Measurements from ENCODE around the gene MAGIX.

The MAGIX gene

GRCh38 chrX:49164589-49165360 is 2.2 kb downstream of the MAGIX start:
- H3K27me3 ChIP-seq = no peaks in the 10 kb centered on the region
- DNase-seq = no peak
- H3K36me3 ChIP-seq = no peaks in the 10 kb centered on the region
- TF ChIP-seq, protein P1, sequence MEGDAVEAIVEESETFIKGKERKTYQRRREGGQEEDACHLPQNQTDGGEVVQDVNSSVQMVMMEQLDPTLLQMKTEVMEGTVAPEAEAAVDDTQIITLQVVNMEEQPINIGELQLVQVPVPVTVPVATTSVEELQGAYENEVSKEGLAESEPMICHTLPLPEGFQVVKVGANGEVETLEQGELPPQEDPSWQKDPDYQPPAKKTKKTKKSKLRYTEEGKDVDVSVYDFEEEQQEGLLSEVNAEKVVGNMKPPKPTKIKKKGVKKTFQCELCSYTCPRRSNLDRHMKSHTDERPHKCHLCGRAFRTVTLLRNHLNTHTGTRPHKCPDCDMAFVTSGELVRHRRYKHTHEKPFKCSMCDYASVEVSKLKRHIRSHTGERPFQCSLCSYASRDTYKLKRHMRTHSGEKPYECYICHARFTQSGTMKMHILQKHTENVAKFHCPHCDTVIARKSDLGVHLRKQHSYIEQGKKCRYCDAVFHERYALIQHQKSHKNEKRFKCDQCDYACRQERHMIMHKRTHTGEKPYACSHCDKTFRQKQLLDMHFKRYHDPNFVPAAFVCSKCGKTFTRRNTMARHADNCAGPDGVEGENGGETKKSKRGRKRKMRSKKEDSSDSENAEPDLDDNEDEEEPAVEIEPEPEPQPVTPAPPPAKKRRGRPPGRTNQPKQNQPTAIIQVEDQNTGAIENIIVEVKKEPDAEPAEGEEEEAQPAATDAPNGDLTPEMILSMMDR (IDR thresholded peaks at IDR 0.05; ENCODE audit: low read depth, low read length) = no peak
- peaks cover 4% of the 10 kb centered on the region for H3K4me1 ChIP-seq
- no peaks in the 10 kb centered on the region for H3K9me3 ChIP-seq
- no peak overlapping the region for H3K4me3 ChIP-seq (ENCODE audit: low read depth, low read length)

DNA sequence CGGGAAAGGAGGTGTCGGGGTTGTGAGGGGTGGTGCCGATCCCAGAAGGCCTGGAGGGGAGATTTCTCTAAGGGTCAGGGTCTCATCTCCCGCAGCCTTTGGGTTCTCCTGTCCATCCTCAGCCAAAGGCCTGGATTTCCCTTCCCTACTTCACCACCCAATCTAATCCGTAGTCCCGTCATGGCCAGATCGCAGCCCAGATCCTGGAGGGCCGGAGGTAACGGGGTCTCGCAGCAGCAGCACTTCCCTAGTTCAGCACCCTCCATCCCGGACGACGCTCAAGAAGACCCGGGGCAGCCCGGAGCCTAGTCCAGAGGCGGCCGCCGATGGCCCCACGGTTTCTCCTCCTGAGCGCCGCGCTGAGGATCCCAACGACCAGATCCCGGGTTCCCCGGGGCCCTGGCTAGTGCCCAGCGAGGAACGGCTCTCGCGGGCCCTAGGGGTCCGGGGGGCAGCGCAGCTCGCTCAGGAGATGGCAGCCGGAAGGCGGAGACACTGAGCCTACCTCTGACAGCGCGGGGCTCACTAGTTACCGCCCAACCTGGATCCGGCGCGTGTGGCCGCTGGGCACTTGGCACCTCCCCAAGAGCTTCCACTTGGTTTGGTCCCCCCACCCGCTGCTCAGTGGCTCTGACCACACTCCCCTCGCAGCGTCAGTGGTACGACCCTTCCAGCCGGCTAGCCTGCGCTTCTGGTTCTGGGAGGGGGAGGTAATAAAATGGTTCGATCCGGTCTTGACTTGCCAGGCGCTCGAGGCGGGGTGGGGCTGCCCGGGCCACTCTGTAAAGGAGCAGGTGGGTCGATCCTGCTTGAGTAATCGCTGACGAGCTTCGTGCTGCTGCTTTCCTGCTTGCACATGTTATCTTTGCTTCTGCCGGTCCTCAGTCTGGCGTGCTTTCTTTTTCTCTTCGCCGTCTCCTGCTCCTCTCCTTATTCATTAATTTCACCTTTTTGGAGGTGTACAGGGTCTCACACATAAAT is 3.6 kb downstream of the MAGIX start:
- Histone ChIP-seq H3K9me3 (no peaks in the 10 kb centered on the region), H3K4me1 (peaks cover 4% of the 10 kb centered on the region), H3K36me3 (no peaks in the 10 kb centered on the region), H3K27me3 (no peaks in the 10 kb centered on the region), H3K4me3 (ENCODE audit: low read depth, low read length) (peak overlapping the region; percentile 54)
- TF ChIP-seq, protein P1 (IDR thresholded peaks at IDR 0.05; ENCODE audit: low read depth, low read length) = peak; percentile 47
- DNase-seq = peak; percentile 89

GRCh38 chrX:49166914-49167739 is 4.6 kb downstream of the MAGIX start:
- peaks cover 4% of the 10 kb centered on the region for H3K4me1 ChIP-seq
- peak; percentile 34 for DNase-seq
- TF ChIP-seq, protein P1 (IDR thresholded peaks at IDR 0.05; ENCODE audit: low read depth, low read length) = no peak
- peak overlapping the region; percentile 54 for H3K4me3 ChIP-seq (ENCODE audit: low read depth, low read length)
- no peaks in the 10 kb centered on the region for H3K9me3 ChIP-seq
- no peaks in the 10 kb centered on the region for H3K27me3 ChIP-seq
- no peaks in the 10 kb centered on the region for H3K36me3 ChIP-seq

DNA sequence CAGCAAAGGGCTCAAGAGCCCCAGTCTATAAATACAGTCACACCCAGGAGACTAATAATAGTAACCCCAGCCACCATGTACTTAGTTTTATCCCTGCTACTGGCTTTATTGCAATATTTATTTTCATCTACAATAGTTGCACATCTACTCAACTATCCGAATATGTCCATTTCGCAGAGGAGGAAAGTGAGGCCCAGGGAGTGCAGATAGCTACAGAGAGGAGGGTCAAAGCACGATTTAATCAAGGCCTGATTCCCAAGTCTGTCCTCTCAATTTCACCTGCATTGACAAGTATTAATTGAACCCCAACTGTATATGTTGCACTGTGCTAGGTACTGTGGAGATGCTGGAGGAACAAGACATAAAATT is 5.2 kb downstream of the MAGIX start:
- TF ChIP-seq, protein P1 (IDR thresholded peaks at IDR 0.05; ENCODE audit: low read depth, low read length) = no peak
- Histone ChIP-seq H3K27me3 (no peaks in the 10 kb centered on the region), H3K4me3 (ENCODE audit: low read depth, low read length) (peak overlapping the region; percentile 54), H3K36me3 (no peaks in the 10 kb centered on the region; the same call in 1 of the 2 replicates), H3K9me3 (no peaks in the 10 kb centered on the region), H3K4me1 (peaks cover 4% of the 10 kb centered on the region)
- DNase-seq = no peak

- peak; percentile 64 for DNase-seq
- TF ChIP-seq, protein P1 (IDR thresholded peaks at IDR 0.05; ENCODE audit: low read depth, low read length) = no peak
- H3K4me1 ChIP-seq = no peaks in the 10 kb centered on the region
- H3K27me3 ChIP-seq = no peaks in the 10 kb centered on the region
- H3K4me3 ChIP-seq (ENCODE audit: low read depth, low read length) = peak within 1 kb of the TSS; percentile 65
- no peaks in the 10 kb centered on the region; the same call in none of the 2 replicates for H3K36me3 ChIP-seq
- H3K9me3 ChIP-seq = no peaks in the 10 kb centered on the region
Measured at GRCh38 chrX:49171752-49172279, 9.3 kb downstream of the MAGIX start, which contains the start of gene PLP2. Gene PLP2 (plus strand): TSS chrX:49171898. CDS start chrX:49172001, 103 bp downstream.
